Stomach (tissue), 4 donors: Measurements from ENCODE around the gene RHBDL1.
A peak's percentile ranks its signal among the peaks of the same experiment; 100 is the strongest.

Experiments used
- CTCF ChIP-seq, 7 experiments: fragments of 450-650 bp in 4 of 7; fragments of 200-600 bp in 3 of 7; sonication (generic) in 3 of 7; IDR thresholded peaks; one replicate each; pipeline ENCODE4 v1.5.1; 2016 to 2019; ENCODE audit warnings: antibody characterized with exemption in 7 of 7, control low read depth in 2 of 7, mild to moderate bottlenecking in 1 of 7
- EP300 ChIP-seq: sonication (generic); formaldehyde crosslinking; IDR thresholded peaks from one replicate; pipeline ENCODE4 v1.6.1; 2017; ENCODE audit warnings: antibody characterized with exemption
- POLR2A ChIP-seq, 4 donors: fragments of 450-650 bp; IDR thresholded peaks; one replicate each; pipeline ENCODE4 v1.6.1; 2016; ENCODE audit warnings: antibody characterized with exemption in 4 of 4, control low read depth in 2 of 4, mild to moderate bottlenecking in 1 of 4, moderate library complexity in 1 of 4

GRCh38 chr16:667780-668518 is 7.5 kb upstream of the RHBDL1 start, which contains the start of gene RHOT2:
- TF ChIP-seq EP300, result no peak
- peak in 1 of 4 donors; percentile 56 for TF ChIP-seq POLR2A (IDR thresholded peaks at IDR 0.05)
- TF ChIP-seq CTCF (IDR thresholded peaks at IDR 0.05), result peak in 5 of 7 experiments; percentile 51 to 93 (median 86)
